Mesothelial cell of epicardium (in vitro differentiated cells): ENCODE data around the gene FGF19. TPM values are rescaled to one million over a fixed set of nuclear protein-coding genes. Genes with fewer than 3 reads are reported as not detected.

Experiments used
- DNase-seq, 2 experiments: peaks; one replicate each; pipeline ENCODE4 v3.0.0; 2021; ENCODE audit warnings: low spot score in 2 of 2; ENCODE audit not compliant: unreplicated experiment in 2 of 2
- H3K27ac Mint-ChIP-seq: 2 replicates; pipeline ENCODE4 v1.8.0; 2021; ENCODE audit warnings: mixed read lengths
- H3K27me3 Mint-ChIP-seq: 2 replicates; pipeline ENCODE4 v1.8.0; 2021; ENCODE audit warnings: low read depth, mixed read lengths
- H3K36me3 Mint-ChIP-seq: 2 replicates; pipeline ENCODE4 v1.8.0; 2021; ENCODE audit warnings: mixed read lengths
- H3K4me1 Mint-ChIP-seq: 2 replicates; pipeline ENCODE4 v1.8.0; 2021; ENCODE audit warnings: mixed read lengths
- H3K4me3 Mint-ChIP-seq: 2 replicates; pipeline ENCODE4 v1.8.0; 2021; ENCODE audit warnings: mild to moderate bottlenecking, moderate library complexity, mixed read lengths
- H3K9me3 Mint-ChIP-seq: 2 replicates; pipeline ENCODE4 v1.8.0; 2021; ENCODE audit warnings: mixed read lengths
- total RNA-seq: library from RNA; stranded (reverse); gene quantifications from 3 replicates; pipeline ENCODE4 v1.2.1, GENCODE V29; 2021
- TF ChIP-seq, protein P1 (sequence below): fragments of 200-600 bp; sonication (generic); IDR thresholded peaks from one replicate; pipeline ENCODE4 v1.5.0; 2021; ENCODE audit warnings: antibody characterized with exemption; ENCODE audit not compliant: unreplicated experiment

The FGF19 gene
- total RNA-seq, 1 donor from 2014 or later, result not detected

GRCh38 chr11:69654660-69655478 is 49.0 kb downstream of the FGF19 start:
- Mint-ChIP-seq H3K27ac (no peak overlapping the region), H3K27me3 (no peaks in the 10 kb centered on the region), H3K4me3 (no peak overlapping the region), H3K36me3 (peaks cover 10% of the 10 kb centered on the region), H3K9me3 (no peaks in the 10 kb centered on the region), H3K4me1 (peaks cover 30% of the 10 kb centered on the region)
- TF ChIP-seq, protein P1, sequence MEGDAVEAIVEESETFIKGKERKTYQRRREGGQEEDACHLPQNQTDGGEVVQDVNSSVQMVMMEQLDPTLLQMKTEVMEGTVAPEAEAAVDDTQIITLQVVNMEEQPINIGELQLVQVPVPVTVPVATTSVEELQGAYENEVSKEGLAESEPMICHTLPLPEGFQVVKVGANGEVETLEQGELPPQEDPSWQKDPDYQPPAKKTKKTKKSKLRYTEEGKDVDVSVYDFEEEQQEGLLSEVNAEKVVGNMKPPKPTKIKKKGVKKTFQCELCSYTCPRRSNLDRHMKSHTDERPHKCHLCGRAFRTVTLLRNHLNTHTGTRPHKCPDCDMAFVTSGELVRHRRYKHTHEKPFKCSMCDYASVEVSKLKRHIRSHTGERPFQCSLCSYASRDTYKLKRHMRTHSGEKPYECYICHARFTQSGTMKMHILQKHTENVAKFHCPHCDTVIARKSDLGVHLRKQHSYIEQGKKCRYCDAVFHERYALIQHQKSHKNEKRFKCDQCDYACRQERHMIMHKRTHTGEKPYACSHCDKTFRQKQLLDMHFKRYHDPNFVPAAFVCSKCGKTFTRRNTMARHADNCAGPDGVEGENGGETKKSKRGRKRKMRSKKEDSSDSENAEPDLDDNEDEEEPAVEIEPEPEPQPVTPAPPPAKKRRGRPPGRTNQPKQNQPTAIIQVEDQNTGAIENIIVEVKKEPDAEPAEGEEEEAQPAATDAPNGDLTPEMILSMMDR, result no peak
- DNase-seq, result peak in 1 of 2 experiments; percentile 12

GRCh38 chr11:69654001-69654659 is 49.7 kb downstream of the FGF19 start:
- peak in 1 of 2 experiments; percentile 18 for DNase-seq
- H3K36me3 Mint-ChIP-seq, result peaks cover 14% of the 10 kb centered on the region
- no peaks in the 10 kb centered on the region for H3K9me3 Mint-ChIP-seq
- no peaks in the 10 kb centered on the region for H3K27me3 Mint-ChIP-seq
- peaks cover 24% of the 10 kb centered on the region for H3K4me1 Mint-ChIP-seq
- H3K4me3 Mint-ChIP-seq, result no peak overlapping the region
- no peak overlapping the region for H3K27ac Mint-ChIP-seq
- TF ChIP-seq, protein P1, result no peak

DNA sequence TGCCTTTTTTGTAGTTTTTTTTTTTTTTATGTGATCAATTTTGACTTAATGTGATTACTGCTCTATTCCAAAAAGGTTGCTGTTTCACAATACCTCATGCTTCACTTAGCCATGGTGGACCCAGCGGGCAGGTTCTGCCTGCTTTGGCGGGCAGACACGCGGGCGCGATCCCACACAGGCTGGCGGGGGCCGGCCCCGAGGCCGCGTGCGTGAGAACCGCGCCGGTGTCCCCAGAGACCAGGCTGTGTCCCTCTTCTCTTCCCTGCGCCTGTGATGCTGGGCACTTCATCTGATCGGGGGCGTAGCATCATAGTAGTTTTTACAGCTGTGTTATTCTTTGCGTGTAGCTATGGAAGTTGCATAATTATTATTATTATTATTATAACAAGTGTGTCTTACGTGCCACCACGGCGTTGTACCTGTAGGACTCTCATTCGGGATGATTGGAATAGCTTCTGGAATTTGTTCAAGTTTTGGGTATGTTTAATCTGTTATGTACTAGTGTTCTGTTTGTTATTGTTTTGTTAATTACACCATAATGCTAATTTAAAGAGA is 50.3 kb downstream of the FGF19 start:
- TF ChIP-seq, protein P1, result no peak
- H3K9me3 Mint-ChIP-seq, result no peaks in the 10 kb centered on the region
- no peaks in the 10 kb centered on the region for H3K27me3 Mint-ChIP-seq
- no peak overlapping the region for H3K4me3 Mint-ChIP-seq
- H3K36me3 Mint-ChIP-seq, result peaks cover 17% of the 10 kb centered on the region
- H3K4me1 Mint-ChIP-seq, result peaks cover 19% of the 10 kb centered on the region
- no peak for DNase-seq
- H3K27ac Mint-ChIP-seq, result peak overlapping the region; percentile 60

DNA sequence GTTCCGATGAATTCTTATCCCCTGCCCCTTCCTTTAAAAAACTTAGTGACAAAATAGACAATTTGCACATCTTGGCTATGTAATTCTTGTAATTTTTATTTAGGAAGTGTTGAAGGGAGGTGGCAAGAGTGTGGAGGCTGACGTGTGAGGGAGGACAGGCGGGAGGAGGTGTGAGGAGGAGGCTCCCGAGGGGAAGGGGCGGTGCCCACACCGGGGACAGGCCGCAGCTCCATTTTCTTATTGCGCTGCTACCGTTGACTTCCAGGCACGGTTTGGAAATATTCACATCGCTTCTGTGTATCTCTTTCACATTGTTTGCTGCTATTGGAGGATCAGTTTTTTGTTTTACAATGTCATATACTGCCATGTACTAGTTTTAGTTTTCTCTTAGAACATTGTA is 50.8 kb downstream of the FGF19 start:
- TF ChIP-seq, protein P1, result no peak
- Mint-ChIP-seq H3K27me3 (no peaks in the 10 kb centered on the region), H3K4me3 (no peak overlapping the region), H3K27ac (peak overlapping the region; percentile 60), H3K36me3 (peaks cover 17% of the 10 kb centered on the region), H3K4me1 (peaks cover 15% of the 10 kb centered on the region), H3K9me3 (no peaks in the 10 kb centered on the region)
- DNase-seq, result no peak

DNA sequence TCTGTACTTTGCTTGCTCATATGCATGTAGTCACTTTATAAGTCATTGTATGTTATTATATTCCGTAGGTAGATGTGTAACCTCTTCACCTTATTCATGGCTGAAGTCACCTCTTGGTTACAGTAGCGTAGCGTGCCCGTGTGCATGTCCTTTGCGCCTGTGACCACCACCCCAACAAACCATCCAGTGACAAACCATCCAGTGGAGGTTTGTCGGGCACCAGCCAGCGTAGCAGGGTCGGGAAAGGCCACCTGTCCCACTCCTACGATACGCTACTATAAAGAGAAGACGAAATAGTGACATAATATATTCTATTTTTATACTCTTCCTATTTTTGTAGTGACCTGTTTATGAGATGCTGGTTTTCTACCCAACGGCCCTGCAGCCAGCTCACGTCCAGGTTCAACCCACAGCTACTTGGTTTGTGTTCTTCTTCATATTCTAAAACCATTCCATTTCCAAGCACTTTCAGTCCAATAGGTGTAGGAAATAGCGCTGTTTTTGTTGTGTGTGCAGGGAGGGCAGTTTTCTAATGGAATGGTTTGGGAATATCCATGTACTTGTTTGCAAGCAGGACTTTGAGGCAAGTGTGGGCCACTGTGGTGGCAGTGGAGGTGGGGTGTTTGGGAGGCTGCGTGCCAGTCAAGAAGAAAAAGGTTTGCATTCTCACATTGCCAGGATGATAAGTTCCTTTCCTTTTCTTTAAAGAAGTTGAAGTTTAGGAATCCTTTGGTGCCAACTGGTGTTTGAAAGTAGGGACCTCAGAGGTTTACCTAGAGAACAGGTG is 51.8 kb downstream of the FGF19 start:
- peaks cover 5% of the 10 kb centered on the region for H3K4me1 Mint-ChIP-seq
- H3K4me3 Mint-ChIP-seq, result no peak overlapping the region

More for the DNA sequence above, 51.8 kb downstream of the FGF19 start:
- no peak for DNase-seq
- TF ChIP-seq, protein P1, result no peak
- Mint-ChIP-seq H3K9me3 (no peaks in the 10 kb centered on the region), H3K27ac (no peak overlapping the region), H3K36me3 (peaks cover 17% of the 10 kb centered on the region), H3K27me3 (no peaks in the 10 kb centered on the region)
